Measurements from ENCODE around the gene ZBTB46.

DNA sequence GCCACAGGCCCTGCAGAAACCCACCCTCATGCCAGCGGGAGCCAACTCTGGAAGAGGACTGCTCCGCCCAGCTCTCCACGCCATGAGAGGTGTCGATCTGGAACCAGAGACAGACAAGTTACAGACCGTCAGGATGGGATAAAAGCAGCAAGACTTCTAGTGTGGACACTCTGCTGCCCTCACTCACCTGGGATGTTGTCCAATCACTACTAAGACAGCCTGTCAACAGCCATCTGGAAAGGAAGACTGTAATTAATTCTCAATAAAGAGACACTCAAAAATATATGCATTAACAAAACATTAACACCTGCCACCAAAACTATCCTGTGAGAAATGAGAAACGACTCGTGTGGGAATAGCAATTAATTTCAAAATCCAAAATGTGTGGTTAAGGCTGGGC lies 63.2 kb downstream of the ZBTB46 start:
- TF ChIP-seq CTCF (IDR thresholded peaks at IDR 0.05) (no peak), POLR2A (IDR thresholded peaks at IDR 0.05) (no peak)

Measured in prostate gland (tissue), 2 donors.